HG02852 (cell line): Measurements from ENCODE around the gene AXIN1.
"Not testable (repeated sequence)": the region's sequence is repeated elsewhere in the genome, so short reads cannot be mapped to it uniquely, and the experiment has no call there.

Experiments used
- ATAC-seq: cut with Tn5 transposase; IDR thresholded peaks from one replicate; pipeline ENCODE4 v1.9.1; 2021; ENCODE audit warnings: mild to moderate bottlenecking, moderate library complexity; ENCODE audit not compliant: unreplicated experiment

AXIN1 gene

GRCh38 chr16:334164-334832 is 18.2 kb downstream of the AXIN1 start:
- ATAC-seq, result not testable (repeated sequence)

- ATAC-seq, result no peak
Observed at GRCh38 chr16:333406-334094, 19.0 kb downstream of the AXIN1 start.

GRCh38 chr16:331181-331814 is 21.2 kb downstream of the AXIN1 start:
- not testable (repeated sequence) for ATAC-seq

- ATAC-seq, result no peak
Observed at GRCh38 chr16:330741-331140, 21.8 kb downstream of the AXIN1 start.

GRCh38 chr16:325375-326145 is 27.0 kb downstream of the AXIN1 start:
- ATAC-seq, result no peak

- no peak for ATAC-seq
Observed at GRCh38 chr16:324451-325334, 27.8 kb downstream of the AXIN1 start.

- no peak for ATAC-seq
Observed at GRCh38 chr16:324201-324450, 28.4 kb downstream of the AXIN1 start.

- ATAC-seq, result no peak
Observed at GRCh38 chr16:322476-323143, 29.9 kb downstream of the AXIN1 start.

- no peak for ATAC-seq
Observed at GRCh38 chr16:321532-321931, 31.0 kb downstream of the AXIN1 start.

- ATAC-seq, result no peak
Observed at GRCh38 chr16:320206-320605, 32.3 kb downstream of the AXIN1 start.

GRCh38 chr16:318628-319027 is 33.9 kb downstream of the AXIN1 start:
- no peak for ATAC-seq

- no peak for ATAC-seq
Observed at GRCh38 chr16:317583-317982, 34.9 kb downstream of the AXIN1 start.

GRCh38 chr16:316741-317464 is 35.6 kb downstream of the AXIN1 start:
- no peak for ATAC-seq

GRCh38 chr16:314795-315299 is 37.7 kb downstream of the AXIN1 start:
- no peak for ATAC-seq

- ATAC-seq, result no peak
Observed at GRCh38 chr16:314351-314750, 38.2 kb downstream of the AXIN1 start.

- no peak for ATAC-seq
Observed at GRCh38 chr16:311725-312124, 40.8 kb downstream of the AXIN1 start.

- ATAC-seq, result no peak
Observed at GRCh38 chr16:309476-309875, 43.0 kb downstream of the AXIN1 start.

- ATAC-seq, result no peak
Observed at GRCh38 chr16:307691-308312, 44.7 kb downstream of the AXIN1 start.

- no peak for ATAC-seq
Observed at GRCh38 chr16:306911-307370, 45.6 kb downstream of the AXIN1 start.
